ENCODE results near the gene DLGAP4.
"Not testable (repeated sequence)": the region's sequence is repeated elsewhere in the genome, so short reads cannot be mapped to it uniquely, and the experiment has no call there.

The DLGAP4 gene

DNA sequence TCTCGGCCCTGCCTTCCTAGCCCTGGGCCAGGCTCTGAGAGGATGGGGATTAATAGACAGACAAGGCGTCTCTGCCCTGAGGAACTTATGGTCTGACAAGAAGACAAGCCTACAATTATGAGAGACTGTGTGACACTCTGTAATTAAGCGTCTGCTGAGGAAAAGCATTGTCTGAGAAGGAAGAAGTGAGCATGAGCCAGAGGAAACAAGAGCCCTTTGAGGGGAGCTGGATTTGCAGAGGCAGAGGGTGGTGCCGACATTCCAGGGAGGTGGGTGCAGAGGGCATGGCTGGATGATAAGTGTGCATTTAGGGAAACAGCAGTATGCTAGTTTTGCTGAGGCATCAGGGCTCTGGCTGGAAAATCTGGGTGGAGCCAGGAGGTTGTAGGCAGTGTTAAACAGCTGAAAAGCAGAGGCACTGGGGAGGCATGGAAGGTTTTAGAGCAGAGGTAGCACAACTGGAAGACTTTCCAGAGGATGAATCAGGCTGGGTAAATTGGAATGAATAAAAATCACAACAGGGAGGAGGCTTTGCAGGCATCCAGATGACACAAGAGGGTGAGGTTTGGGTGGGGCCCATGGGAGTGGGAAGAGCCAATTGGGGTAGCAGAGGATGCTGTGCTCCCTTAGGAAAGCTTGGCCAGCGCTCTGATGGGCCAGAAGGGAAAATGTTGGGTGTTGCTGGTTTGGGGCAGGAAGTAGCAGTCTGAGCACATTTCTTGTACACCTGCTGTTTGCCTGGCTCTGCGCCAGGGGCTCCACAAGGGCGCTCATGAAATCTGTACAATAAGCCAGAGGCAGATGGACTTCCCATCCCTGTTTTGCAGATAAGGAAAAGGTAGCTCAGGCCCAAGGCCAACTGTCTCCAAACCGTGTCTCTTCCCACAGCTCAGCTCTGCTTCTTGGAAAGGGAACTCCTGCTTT lies 161.2 kb downstream of the DLGAP4 start:
- no peak for FAIRE-seq
- DNase-seq (ENCODE audit: low spot score), result no peak

DNA sequence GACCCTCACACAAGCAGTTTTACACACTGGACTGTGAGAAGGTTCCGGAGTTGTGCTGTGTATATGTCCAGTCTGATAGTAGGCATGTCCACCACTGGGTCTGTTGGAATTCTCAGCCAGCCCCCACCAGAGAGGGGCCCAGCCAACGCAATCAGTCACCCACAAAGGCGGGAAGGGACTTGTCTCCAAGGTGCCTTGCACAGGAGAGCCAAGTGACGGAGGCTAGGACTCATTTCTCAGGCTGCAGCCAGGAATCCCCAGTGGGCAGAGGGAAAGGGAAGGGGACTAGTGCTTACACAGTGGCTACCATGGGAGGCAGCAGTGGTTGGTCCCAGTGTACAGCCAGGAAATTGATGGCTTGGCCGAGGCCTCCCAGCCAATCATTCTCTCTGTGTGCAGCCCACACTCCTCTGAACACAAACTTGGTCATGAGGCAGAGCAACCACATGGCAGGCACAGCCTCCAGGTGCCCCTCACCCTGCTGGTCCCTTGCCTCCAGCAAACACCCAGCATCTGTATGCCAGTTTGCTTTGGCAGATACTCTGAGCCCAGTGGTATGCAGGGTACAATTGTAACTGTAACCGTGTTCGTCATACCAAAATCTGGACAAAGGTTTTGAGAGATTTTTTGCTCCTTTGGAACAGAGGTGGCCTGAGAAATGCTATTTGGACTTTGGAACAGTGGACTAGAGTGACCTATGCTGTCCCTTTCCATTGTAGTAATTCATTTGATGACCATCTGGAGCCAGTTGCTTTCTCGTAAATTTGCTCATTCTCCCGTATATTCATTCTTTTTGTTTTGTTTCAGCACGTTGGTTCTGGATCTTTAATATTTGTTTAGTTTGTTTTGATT lies 162.2 kb downstream of the DLGAP4 start:
- no peak for FAIRE-seq

DNA sequence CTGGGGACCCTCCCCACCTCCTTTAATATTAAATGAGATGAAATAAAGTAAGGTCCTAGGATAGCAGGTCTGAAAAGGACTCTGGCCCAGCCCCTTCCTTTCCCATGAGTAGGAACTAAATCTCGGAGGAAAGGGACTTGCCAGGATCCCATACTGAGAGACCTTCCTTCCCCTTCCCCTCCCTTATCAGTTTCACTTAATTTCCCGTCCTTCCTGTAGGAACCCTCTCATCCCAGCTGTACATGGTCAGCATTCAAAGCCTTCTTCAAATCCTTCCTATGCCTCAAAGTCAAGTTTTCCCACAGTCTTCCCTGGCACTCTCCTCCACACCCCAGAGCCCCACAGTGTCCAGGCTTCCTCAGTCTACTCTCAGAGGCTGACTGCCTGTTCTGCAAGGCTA lies 163.8 kb downstream of the DLGAP4 start:
- no peak for FAIRE-seq
- DNase-seq (ENCODE audit: low spot score), result no peak

More for the DNA sequence above, 162.2 kb downstream of the DLGAP4 start:
- no peak for DNase-seq (ENCODE audit: low spot score)

DNA sequence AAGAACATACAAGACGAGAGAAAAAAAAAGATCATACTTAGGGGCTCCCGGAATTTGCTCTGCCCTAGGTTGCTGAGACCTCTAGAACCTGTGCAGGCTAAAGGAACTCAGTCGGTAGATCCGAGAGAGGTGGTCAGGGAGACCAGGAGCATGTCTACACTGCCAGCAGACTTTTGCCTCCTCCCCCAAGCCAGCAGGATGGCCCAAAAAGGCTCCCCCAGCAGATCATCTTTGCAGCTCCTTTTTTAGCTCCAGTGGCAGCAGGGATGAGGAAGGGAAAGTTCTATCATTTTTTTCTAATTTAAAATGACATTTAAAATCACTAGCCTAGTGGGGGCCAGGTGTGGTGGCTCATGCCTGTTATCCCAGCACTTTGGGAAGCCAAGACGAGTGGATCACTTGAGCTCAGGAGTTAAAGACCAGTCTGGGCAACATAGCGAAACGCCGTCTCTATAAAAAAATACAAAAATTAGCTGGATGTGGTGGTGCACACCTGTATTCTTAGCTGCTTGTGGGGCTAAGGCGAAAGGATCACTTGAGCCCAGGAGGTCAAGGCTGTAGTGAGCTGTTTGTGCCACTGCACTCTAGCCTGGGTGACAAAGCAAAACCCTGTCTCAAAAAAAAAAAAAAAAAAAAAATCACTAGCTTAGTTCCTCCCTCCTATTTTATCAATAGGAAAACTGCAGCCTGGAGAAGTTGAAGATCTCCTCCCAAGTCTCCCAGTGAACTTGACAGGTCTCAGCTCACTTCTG lies 165.9 kb downstream of the DLGAP4 start:
- no peak for FAIRE-seq
- no peak for DNase-seq (ENCODE audit: low spot score)

DNA sequence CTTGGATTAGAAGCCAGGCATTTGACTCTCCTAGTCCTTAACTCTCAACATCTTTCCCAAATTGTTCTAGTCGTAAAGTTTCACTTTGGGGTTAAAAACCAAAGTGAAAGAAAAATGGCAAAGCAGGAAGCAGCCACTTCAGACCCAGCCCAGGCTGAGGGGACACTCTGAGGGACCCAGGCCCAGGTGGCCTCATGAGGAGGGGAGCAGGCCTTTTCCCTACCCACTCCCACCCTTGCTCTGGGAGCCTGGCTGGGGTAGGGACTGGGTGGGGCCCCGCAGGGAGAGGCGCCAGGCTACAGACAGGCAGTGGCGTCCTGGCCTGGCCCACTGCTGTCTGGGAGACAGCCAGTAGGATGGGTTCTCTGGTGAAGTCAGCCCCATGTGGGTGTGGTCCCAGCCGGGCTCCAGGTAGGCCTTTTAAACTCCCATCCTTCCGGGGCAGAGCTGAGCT lies 166.5 kb downstream of the DLGAP4 start:
- no peak for DNase-seq (ENCODE audit: low spot score)
- no peak for FAIRE-seq

DNA sequence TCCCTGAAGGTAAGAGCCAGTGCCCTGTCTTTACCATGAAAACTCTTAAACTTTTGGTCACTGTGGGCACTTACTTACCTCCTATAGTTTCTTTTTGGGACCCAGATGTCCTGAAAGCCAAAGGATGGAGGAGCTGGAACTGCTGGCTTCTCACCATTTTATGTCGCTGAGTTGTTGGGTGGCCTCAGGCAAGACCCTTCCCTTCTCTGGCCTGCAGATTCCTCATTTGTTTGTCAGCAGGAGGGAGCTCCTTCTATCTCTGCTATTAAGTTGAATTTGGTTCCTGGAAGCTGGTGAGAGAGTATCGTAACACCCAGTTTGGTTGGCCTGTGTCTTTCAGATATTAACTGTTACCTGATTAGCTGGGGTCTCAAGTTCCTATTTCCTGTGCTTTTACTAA lies 167.0 kb downstream of the DLGAP4 start:
- DNase-seq (ENCODE audit: low spot score), result no peak
- no peak for FAIRE-seq

DNA sequence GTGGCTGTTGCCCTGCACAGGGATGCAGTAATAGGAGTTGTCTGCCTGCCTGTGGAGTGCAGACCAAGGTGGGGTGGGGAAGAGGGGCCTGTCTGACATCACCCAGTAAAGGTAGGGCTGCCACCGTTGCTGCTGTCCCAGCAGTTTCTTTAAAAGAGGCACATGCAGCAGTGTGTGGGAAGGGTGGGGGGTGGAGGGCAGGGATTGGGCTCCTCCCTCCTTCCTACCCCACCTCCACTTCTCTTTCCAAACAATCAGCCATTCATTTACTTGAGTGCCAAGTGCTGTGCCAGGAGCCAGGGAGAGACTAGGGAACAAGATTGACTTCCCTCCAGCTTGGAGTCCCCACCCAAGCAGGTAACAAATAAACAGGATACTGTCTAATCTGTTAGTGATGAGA lies 168.4 kb downstream of the DLGAP4 start:
- DNase-seq (ENCODE audit: low spot score) (no peak), FAIRE-seq (no peak)

DNA sequence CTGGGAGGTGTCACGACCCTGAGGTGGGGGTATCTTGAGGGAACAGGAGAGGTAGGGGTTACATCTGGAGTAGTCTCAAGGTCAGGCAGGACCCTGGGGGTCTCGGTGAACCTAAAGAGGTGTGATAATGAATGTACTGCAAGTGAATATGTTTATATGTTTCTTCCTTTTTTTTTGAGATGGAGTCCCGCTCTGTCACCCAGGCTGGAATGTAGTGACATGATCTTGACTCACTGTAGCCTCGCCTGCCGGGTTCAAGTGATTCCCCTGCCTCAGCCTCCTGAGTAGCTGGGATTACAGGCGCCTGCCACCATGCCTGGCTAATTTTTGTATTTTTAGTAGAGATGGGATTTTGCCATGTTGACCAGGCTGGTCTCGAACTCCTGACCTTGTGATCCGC lies 168.9 kb downstream of the DLGAP4 start:
- DNase-seq (ENCODE audit: low spot score), result peak; percentile 44
- not testable (repeated sequence) for FAIRE-seq

DNA sequence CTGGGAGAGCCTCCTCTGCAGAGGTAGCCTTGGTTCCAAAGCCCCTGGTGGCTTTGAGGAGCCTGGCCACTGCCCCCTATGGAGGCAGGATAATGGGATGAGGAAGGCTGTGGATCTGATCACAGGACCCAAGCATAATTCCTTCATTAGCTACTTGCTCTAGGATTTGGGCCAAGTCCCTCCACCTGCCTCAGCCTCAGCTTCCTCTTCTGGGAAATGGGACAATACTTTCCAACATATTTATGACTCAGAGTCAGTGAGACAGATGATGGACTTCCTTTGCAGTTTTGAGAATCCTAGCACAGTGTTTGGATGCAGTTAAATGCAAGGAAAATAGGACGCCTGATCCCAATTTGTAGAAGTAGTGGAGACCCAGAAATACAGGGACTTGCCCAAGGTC lies 171.3 kb downstream of the DLGAP4 start:
- FAIRE-seq (no peak), DNase-seq (ENCODE audit: low spot score) (no peak)

DNA sequence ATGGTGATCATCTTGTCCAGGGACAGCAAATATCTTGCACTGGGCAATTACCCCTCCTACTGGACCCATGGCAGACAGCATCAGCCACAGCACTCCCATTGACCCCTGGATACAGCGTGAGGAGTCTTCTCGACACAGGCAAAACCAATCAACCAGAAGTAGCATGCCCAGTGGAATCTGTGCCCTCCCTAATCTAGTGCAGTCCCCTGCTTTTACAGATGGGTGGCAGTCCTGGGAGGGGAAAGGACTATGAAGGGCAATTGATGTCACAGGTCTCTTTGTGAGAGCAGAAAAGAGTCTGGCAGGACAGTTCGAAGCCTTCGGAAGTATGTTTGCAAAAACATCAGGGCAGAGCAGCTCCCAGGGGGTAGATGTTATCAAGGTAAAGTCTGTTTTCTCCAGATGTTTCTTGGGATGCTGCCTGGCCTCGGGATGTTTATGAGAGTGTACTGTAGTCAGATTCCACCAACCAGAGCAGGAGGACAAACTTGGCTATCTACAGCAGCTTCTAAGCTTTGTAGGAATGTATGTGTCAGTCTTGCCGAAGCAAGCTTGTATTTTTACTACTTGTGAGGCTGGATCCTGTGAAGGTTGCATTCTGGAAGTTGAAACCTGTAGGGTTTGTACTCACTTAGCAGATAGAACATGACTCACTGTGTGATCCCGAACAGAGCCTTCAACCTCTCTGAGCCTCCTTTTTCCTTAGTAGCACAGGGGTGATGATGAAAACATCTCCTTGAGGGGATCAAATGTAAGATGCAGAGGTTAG lies 172.2 kb downstream of the DLGAP4 start:
- no peak for FAIRE-seq
- no peak for DNase-seq (ENCODE audit: low spot score)

DNA sequence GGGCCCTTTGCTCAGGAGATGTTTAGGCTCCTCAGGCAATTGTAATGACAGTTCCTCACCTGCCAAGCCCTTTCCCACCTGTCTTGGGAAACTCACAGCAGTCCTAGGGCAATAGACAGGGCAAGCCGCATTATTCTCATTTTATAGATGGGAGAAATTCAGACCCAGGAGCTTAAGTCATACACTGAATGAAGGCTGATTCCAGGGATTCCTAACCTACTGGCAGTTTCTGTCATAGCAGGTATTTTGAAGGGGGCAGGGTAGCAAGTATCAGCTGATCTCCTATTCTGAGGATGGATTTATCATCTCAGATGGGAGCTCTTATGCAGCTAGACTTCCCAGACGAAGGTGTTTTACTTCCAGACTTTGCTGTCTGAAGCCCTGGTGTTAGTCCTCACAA lies 173.8 kb downstream of the DLGAP4 start:
- FAIRE-seq, result no peak
- no peak for DNase-seq (ENCODE audit: low spot score)

DNA sequence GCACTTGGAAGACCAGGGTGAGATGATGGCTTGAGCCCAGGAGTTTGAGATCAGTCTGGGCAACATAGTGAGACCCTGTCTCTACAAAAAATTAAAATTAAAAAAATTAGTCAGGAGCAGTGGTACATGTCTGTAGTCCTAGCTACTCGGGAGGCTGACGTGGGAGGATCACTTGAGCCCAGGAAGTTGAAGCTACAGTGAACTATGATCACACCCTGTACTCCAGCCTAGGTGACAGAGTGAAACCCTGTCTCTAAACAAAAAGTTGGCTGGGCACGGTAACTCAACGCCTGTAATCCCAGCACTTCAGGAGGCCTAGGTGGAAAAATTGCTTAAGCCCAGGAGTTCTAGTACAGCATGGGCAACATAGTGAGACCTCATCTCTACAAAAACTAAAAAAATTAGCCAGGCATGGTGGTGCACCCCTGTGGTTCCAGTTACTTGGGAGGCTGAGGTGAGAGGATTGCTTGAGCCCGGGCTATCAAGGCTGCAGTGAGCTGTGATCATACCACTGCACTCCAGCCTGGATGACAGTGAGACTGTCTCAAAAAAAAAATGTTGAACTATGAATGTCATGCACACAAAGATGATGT lies 174.4 kb downstream of the DLGAP4 start:
- FAIRE-seq, result no peak

DNA sequence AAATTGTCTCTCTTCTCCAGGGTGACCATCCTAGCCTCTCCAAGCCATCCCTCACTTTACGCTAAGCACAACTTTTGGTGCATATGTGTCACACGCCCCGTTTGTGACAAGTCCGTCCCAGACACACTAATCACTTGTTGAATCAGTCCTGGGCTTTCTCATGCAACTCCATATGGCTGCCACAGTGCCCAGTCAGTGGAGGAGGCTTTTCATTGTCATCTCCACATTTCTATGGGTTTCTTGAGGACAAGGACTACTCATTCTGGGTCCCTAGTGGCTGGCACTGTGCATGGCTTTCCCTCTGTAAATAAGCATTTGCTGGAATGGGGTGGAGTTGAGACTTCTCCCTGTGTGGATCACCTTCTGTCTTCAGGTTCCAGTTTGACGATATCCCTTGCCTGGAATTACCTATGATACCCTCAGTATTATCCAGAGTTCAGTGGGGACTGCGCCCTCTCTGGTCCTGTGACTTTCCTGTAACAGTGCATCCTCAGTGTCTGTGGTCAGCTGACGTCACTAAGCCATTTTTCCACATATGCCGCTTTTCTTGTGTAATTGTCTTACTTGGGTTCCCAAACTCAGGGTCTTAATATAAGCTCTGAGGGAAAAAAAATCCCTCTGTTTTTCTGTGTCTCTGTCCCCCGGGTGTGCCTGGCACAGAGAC lies 175.4 kb downstream of the DLGAP4 start:
- FAIRE-seq (no peak), DNase-seq (ENCODE audit: low spot score) (no peak)

More for the DNA sequence above, 174.4 kb downstream of the DLGAP4 start:
- no peak for DNase-seq (ENCODE audit: low spot score)

DNA sequence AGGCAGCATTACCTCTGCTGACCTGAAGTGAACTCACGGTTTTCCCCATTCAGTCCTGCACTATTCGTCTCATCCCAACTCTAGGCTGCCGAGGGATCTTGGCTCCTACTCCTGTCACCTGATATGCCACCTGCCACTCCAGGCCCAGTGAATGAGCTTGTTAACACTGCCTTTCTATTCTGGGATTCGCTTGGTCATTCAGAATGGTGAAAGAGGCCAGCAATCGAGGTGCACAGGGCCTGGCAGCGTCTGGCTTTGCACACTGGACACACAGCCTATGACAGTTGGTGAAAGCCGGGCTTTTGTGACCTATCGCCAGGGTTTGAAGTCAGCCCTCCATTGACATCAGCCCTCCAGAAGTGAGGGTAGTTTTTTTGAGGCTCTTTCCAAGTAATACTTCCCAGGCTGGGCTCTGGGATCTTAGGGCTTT lies 175.9 kb downstream of the DLGAP4 start:
- DNase-seq (ENCODE audit: low spot score) (no peak), FAIRE-seq (no peak)

DNA sequence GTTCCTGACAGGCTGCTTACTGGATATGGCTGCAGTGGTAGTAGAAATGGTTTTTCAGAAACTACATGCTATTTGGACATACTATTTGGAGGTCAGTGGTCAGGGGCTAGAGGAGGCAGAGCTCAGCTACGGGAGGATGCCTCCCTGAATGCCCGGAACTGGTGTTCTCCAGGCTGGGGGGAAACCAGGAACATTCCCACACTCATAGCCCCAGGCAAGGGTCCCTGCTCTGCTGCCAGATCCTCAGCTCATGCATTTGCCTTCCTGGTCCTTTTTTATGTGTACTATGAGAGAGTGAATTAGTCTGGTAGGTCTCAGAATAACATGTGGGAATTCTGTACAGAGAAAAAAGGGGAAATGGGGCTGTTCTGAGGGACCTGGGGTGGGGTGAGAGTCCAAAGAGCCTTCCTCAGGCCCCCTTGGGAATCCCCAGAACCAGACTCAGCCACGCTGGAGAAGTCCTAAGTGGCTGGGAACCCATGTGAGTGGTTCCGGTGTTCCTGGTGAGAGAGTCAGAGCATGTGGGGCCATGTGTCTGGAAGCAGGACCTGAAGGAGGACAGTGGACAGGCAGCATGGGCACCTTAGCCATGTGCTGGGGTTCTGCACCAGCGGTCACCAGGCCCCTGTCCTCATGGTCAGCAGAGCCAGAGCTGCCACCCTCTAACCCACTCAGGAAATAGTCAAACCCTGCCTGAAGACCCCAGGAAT lies 177.2 kb downstream of the DLGAP4 start:
- FAIRE-seq, result no peak

DNA sequence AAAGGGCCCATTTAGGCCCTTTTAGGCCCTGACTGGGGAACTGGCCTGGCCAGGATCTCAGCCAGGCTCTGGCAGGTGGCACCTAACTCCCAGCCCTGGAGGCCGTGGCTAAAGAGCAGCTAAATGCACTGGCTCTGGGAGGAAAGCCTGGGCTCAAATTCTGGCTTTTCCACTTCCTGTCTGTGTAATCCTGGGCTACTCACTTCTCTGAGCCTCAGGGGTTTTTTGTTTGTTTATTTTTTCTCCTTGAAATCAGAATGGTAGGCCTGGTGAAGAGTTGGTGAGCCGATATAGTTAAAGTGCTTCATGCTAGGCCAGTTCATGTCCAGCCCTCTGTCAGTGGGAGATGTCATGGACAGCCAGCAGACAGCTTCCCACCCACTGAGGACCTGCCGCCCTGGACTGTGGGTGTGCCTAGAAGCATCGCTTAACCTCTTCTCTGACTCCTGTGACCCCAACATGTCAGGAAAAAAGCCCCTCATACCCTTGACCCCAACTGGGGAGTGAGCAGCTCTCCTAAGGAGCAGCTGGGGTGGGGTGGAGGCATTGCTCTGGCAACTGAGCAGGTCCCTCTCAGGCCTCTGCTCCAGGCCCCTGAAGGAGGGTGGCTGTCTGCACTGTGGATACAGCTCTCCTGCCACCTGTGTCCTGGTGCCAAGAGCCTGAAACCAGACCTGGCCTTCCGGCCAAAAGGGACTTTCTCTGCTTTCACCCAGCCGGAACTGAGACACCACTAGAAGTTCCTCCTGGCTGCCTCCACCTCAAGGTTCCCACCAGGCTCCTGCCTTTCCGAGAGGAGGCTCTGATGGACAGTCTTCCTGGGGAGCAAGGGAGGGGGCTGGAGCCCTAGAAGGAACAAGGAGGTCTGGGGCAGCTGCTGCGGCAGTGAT lies 178.0 kb downstream of the DLGAP4 start:
- FAIRE-seq, result no peak

More for the DNA sequence above, 177.2 kb downstream of the DLGAP4 start:
- no peak for DNase-seq (ENCODE audit: low spot score)

DNA sequence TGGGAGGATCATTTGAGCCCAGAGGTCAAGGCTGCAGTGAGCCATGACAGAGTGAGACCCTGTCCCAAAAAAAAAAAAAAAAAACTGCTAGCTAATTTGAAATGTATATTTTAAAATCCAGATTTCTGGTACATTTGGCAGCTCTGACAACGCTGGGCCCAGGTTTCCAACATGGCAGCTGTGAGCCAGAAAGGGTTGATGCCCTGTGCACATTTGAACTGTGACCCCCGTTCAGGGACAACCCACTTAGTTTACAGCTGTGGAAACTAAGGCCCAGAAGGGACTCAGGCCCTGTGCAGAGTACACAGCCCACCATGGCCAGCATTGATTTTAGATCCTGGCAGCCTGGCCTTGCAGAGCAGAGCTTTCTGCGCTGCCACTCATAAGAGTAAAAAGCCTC lies 179.1 kb downstream of the DLGAP4 start:
- no peak for FAIRE-seq
- DNase-seq (ENCODE audit: low spot score), result no peak

More for the DNA sequence above, 178.0 kb downstream of the DLGAP4 start:
- DNase-seq (ENCODE audit: low spot score), result no peak

DNA sequence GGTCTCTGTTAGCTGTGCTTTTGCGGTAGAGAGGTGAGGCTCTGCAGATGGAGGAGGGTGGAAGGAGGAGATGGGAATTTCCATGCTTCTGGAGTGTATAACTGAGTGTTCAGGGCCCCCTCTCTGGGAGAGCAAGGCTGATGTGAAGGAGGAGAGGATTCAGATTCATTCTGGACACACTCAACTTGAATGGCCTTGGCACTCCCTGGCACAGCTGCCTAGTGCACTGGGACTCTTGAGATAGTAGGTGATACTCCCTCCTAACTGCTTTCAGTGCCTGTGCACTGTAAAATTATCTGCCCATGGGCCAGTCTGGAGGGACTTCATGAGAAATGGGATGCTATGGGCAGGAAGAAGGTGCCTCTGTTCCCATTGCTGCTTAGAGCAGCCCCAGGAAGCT lies 180.9 kb downstream of the DLGAP4 start:
- no peak for FAIRE-seq

More for the DNA sequence above, 180.9 kb downstream of the DLGAP4 start:
- no peak for DNase-seq (ENCODE audit: low spot score)
